ENCODE results near the gene REG4. TPM values are rescaled to one million over a fixed set of nuclear protein-coding genes. Genes with fewer than 3 reads are reported as not detected.

REG4 gene
- polyA plus RNA-seq, 1 of the 3 experiments (the other 2 are of a cell fraction): not detected

GRCh38 chr1:119794230-119794875, 16.9 kb downstream of the REG4 start:
- no peak for DNase-seq
- H3K27ac ChIP-seq (ENCODE audit: low read depth in 2 of 2, low read length in 1 of 2): no peak overlapping the region

More at GRCh38 chr1:119794230-119794875, 16.9 kb downstream of the REG4 start:
- H3K36me3 ChIP-seq (replicated peaks in 1 of 2; ENCODE audit: control insufficient read depth in 1 of 2, insufficient read depth in 2 of 2, low read length in 1 of 2): no peaks in the 10 kb centered on the region
- POLR2A ChIA-PET: no interaction called here
- H3K4me2 ChIP-seq: no peak overlapping the region
- H3K9me2 ChIP-seq: no peaks in the 10 kb centered on the region
- CTCF ChIA-PET: interaction anchor here (2.2 kb wide), 1 partner anchor 50 kb away, joined by 10 read pairs; no protein-coding TSS in a partner anchor
- H2AFZ ChIP-seq (ENCODE audit: low read depth): no peak overlapping the region
- no peaks in the 10 kb centered on the region for H3K9me3 ChIP-seq
- no peaks in the 10 kb centered on the region; a peak in 1 of 4 replicates for H3K4me1 ChIP-seq (ENCODE audit: control insufficient read depth in 1 of 2, insufficient read depth in 2 of 2, low read depth in 1 of 2, low read length in 1 of 2)
- H4K20me1 ChIP-seq (ENCODE audit: insufficient read depth): no peaks in the 10 kb centered on the region
- WGBS (ENCODE audit: low lambda C conversion rate): 76% methylated on average over 8 of the region's 8 CpGs
- H3K9ac ChIP-seq: no peak overlapping the region
- no peak overlapping the region for H3K4me3 ChIP-seq (ENCODE audit: low read depth in 2 of 2, low read length in 1 of 2)
- H3F3A ChIP-seq (replicated peaks; ENCODE audit: insufficient read depth): no peaks in the 10 kb centered on the region
- TF ChIP-seq GATA2 (CRISPR knock-in tag; IDR thresholded peaks at IDR 0.05) (no peak), TAF1 (IDR thresholded peaks at IDR 0.05; ENCODE audit: borderline replicate concordance, low read depth, low read length) (no peak), RXRA (IDR thresholded peaks at IDR 0.05; ENCODE audit: borderline replicate concordance, low read depth) (no peak), REST (IDR thresholded peaks at IDR 0.05; ENCODE audit: low read depth, low read length) (no peak), ZBTB33 (IDR thresholded peaks at IDR 0.05; ENCODE audit: borderline replicate concordance, low read depth) (no peak), TEAD4 (IDR thresholded peaks at IDR 0.05; ENCODE audit: borderline replicate concordance, insufficient read depth) (no peak), FOXM1 (IDR thresholded peaks at IDR 0.05; ENCODE audit: low read depth) (no peak), MXI1 (IDR thresholded peaks at IDR 0.05; ENCODE audit: low read depth, low read length) (no peak), MAX (IDR thresholded peaks at IDR 0.05; ENCODE audit: low read depth) (no peak), CTCF (IDR thresholded peaks at IDR 0.05) (no peak), SIN3A (IDR thresholded peaks at IDR 0.05; ENCODE audit: borderline replicate concordance, low read depth, low read length) (no peak), RAD21 (IDR thresholded peaks at IDR 0.05; ENCODE audit: low read length) (no peak), SMC3 (IDR thresholded peaks at IDR 0.05; ENCODE audit: low read depth, low read length) (no peak), TCF12 (IDR thresholded peaks at IDR 0.05) (no peak)
- no peaks in the 10 kb centered on the region for H3K27me3 ChIP-seq (ENCODE audit: insufficient read depth)
- no peaks in the 10 kb centered on the region for H3K79me2 ChIP-seq (ENCODE audit: insufficient read depth)

Measured in SK-N-SH (cell line).